ENCODE results near the gene CSTPP1.
"Not testable (repeated sequence)": the region's sequence is repeated elsewhere in the genome, so short reads cannot be mapped to it uniquely, and the experiment has no call there.

CSTPP1 gene

GRCh38 chr11:47093541-47093940, 157.0 kb downstream of the CSTPP1 start:
- Histone ChIP-seq H3K27me3 (ENCODE audit: low read length) (no peaks in the 10 kb centered on the region), H3K27ac (ENCODE audit: low read depth, low read length) (no peak overlapping the region), H3K4me2 (ENCODE audit: low read depth, low read length, poor library complexity, severe bottlenecking) (no peak overlapping the region), H3K9me2 (replicated peaks; ENCODE audit: insufficient read depth, low read length) (no peaks in the 10 kb centered on the region), H2AFZ (ENCODE audit: low read depth, low read length, severe bottlenecking) (no peak overlapping the region), H3K4me3 (ENCODE audit: insufficient read depth, low read length, poor library complexity, severe bottlenecking) (no peak overlapping the region), H4K20me1 (ENCODE audit: low read depth, low read length) (no peaks in the 10 kb centered on the region), H3K9me3 (ENCODE audit: insufficient read depth, low read length) (no peaks in the 10 kb centered on the region), H3K9ac (ENCODE audit: low read length) (no peak overlapping the region), H3K79me2 (ENCODE audit: insufficient read depth, low read length) (no peaks in the 10 kb centered on the region), H3F3A (ENCODE audit: insufficient read depth) (no peaks in the 10 kb centered on the region), H3K36me3 (ENCODE audit: low read length) (no peaks in the 10 kb centered on the region)
- TF ChIP-seq CTCF (IDR thresholded peaks at IDR 0.05; ENCODE audit: insufficient read depth, low read length, poor library complexity, severe bottlenecking): no peak
- TF ChIP-seq EZH2phosphoT487 (conservative IDR thresholded peaks at IDR 0.05; ENCODE audit: low read length): no peak

- H4K20me1 ChIP-seq (ENCODE audit: low read depth, low read length); H3K36me3 ChIP-seq (ENCODE audit: low read length); H3K4me2 ChIP-seq (ENCODE audit: low read depth, low read length, poor library complexity, severe bottlenecking); H3K9me3 ChIP-seq (ENCODE audit: insufficient read depth, low read length); H3K27ac ChIP-seq (ENCODE audit: low read depth, low read length); H3K9me2 ChIP-seq (replicated peaks; ENCODE audit: insufficient read depth, low read length); H3K4me3 ChIP-seq (ENCODE audit: insufficient read depth, low read length, poor library complexity, severe bottlenecking); H3F3A ChIP-seq (ENCODE audit: insufficient read depth); H3K27me3 ChIP-seq (ENCODE audit: low read length); H3K9ac ChIP-seq (ENCODE audit: low read length); H3K79me2 ChIP-seq (ENCODE audit: insufficient read depth, low read length); H2AFZ ChIP-seq (ENCODE audit: low read depth, low read length, severe bottlenecking): not testable (repeated sequence)
Measured at GRCh38 chr11:47096871-47097270, 160.3 kb downstream of the CSTPP1 start.

GRCh38 chr11:47098223-47098622, 161.7 kb downstream of the CSTPP1 start:
- H3K79me2 ChIP-seq (ENCODE audit: insufficient read depth, low read length); H3K36me3 ChIP-seq (ENCODE audit: low read length); H3K9me3 ChIP-seq (ENCODE audit: insufficient read depth, low read length); H3K4me2 ChIP-seq (ENCODE audit: low read depth, low read length, poor library complexity, severe bottlenecking); H3K9me2 ChIP-seq (replicated peaks; ENCODE audit: insufficient read depth, low read length); H3K27me3 ChIP-seq (ENCODE audit: low read length); H3K4me3 ChIP-seq (ENCODE audit: insufficient read depth, low read length, poor library complexity, severe bottlenecking); H3K9ac ChIP-seq (ENCODE audit: low read length); H2AFZ ChIP-seq (ENCODE audit: low read depth, low read length, severe bottlenecking); H3F3A ChIP-seq (ENCODE audit: insufficient read depth); H3K27ac ChIP-seq (ENCODE audit: low read depth, low read length); H4K20me1 ChIP-seq (ENCODE audit: low read depth, low read length): not testable (repeated sequence)

GRCh38 chr11:47099214-47099917, 162.8 kb downstream of the CSTPP1 start:
- no peak overlapping the region for H2AFZ ChIP-seq (ENCODE audit: low read depth, low read length, severe bottlenecking)
- no peaks in the 10 kb centered on the region for H3K9me2 ChIP-seq (replicated peaks; ENCODE audit: insufficient read depth, low read length)
- H4K20me1 ChIP-seq (ENCODE audit: low read depth, low read length): no peaks in the 10 kb centered on the region
- no peak overlapping the region for H3K27ac ChIP-seq (ENCODE audit: low read depth, low read length)
- no peak overlapping the region for H3K4me3 ChIP-seq (ENCODE audit: insufficient read depth, low read length, poor library complexity, severe bottlenecking)
- H3F3A ChIP-seq (ENCODE audit: insufficient read depth): no peaks in the 10 kb centered on the region
- no peaks in the 10 kb centered on the region for H3K79me2 ChIP-seq (ENCODE audit: insufficient read depth, low read length)
- no peaks in the 10 kb centered on the region for H3K9me3 ChIP-seq (ENCODE audit: insufficient read depth, low read length)
- H3K36me3 ChIP-seq (ENCODE audit: low read length): no peaks in the 10 kb centered on the region
- no peak overlapping the region for H3K4me2 ChIP-seq (ENCODE audit: low read depth, low read length, poor library complexity, severe bottlenecking)
- no peak overlapping the region for H3K9ac ChIP-seq (ENCODE audit: low read length)
- no peaks in the 10 kb centered on the region for H3K27me3 ChIP-seq (ENCODE audit: low read length)
- no peak for TF ChIP-seq CTCF (IDR thresholded peaks at IDR 0.05; ENCODE audit: insufficient read depth, low read length, poor library complexity, severe bottlenecking)
- TF ChIP-seq EZH2phosphoT487 (conservative IDR thresholded peaks at IDR 0.05; ENCODE audit: low read length): no peak
